H1 (cell line): ENCODE results near the gene SEMA3G. TPM values are rescaled to one million over a fixed set of nuclear protein-coding genes. Genes with fewer than 3 reads are reported as not detected.

ENCODE experiments used
- CTCF ChIA-PET: fragments of 300-600 bp; sonication (Branson Sonifier 250); formaldehyde crosslinking; loops from one replicate; lab custom pipeline; 2021; ENCODE audit not compliant: partially characterized antibody; lab: Charles Lee
- POLR2A ChIA-PET: fragments of 300-600 bp; sonication (Branson Sonifier 250); formaldehyde crosslinking; loops from one replicate; lab custom pipeline; 2021; ENCODE audit warnings: inconsistent platforms; ENCODE audit not compliant: partially characterized antibody; lab: Charles Lee
- DNase-seq, 2 experiments: peaks; one replicate each; pipeline versions ENCODE4 v3.0.0 to v3.0.0-alpha.2; 2010 to 2022; ENCODE audit warnings: low spot score in 2 of 2, low read depth in 1 of 2, mixed read lengths in 1 of 2
- FAIRE-seq: peaks from 2 replicates; lab custom pipeline; 2011; peaks lifted over from hg19 to GRCh38; lab: Jason Lieb, UNC
- H2AFZ ChIP-seq: 2 replicates; pipeline ENCODE4 v1.8.1; 2012; ENCODE audit warnings: low read length, inconsistent platforms
- H2AK5ac ChIP-seq: 2 replicates; pipeline ENCODE4 v1.6.1; 2013; ENCODE audit warnings: low read depth, low read length
- H2BK120ac ChIP-seq: replicated peaks from 2 replicates; pipeline ENCODE3; 2013; ENCODE audit warnings: low read depth, low read length, inconsistent platforms
- H2BK12ac ChIP-seq: 2 replicates; pipeline ENCODE4 v1.6.1; 2013; ENCODE audit warnings: low read depth, low read length
- H2BK15ac ChIP-seq: 2 replicates; pipeline ENCODE4 v1.6.1; 2013; ENCODE audit warnings: low read length
- H2BK20ac ChIP-seq: 2 replicates; pipeline ENCODE4 v1.6.1; 2013; ENCODE audit warnings: low read length
- H2BK5ac ChIP-seq: 2 replicates; pipeline ENCODE4 v1.6.1; 2013; ENCODE audit warnings: low read depth, low read length
- H3K14ac ChIP-seq: 2 replicates; pipeline ENCODE4 v1.6.1; 2013; ENCODE audit warnings: inconsistent platforms; ENCODE audit not compliant: insufficient read length
- H3K18ac ChIP-seq: 2 replicates; pipeline ENCODE4 v1.6.1; 2013; ENCODE audit warnings: low read length; ENCODE audit errors: extremely low read depth
- H3K23ac ChIP-seq: 2 replicates; pipeline ENCODE4 v1.6.1; 2013; ENCODE audit warnings: inconsistent platforms; ENCODE audit not compliant: insufficient read length
- H3K23me2 ChIP-seq: 2 replicates; pipeline ENCODE4 v1.6.1; 2013; ENCODE audit warnings: low read depth, low read length
- H3K27ac ChIP-seq: 2 replicates; pipeline ENCODE4 v1.6.1; 2011; ENCODE audit warnings: low read depth, low read length, inconsistent platforms
- H3K27me3 ChIP-seq, 4 experiments: replicated peaks in 1 of 4; 1 replicate in 1 of 4; 2 replicates in 3 of 4; pipeline versions ENCODE4 v1.6.1 to v1.8.1; 2011 to 2013; ENCODE audit warnings: low read length in 3 of 4, mild to moderate bottlenecking in 3 of 4, inconsistent platforms in 2 of 4, mixed read lengths in 2 of 4, moderate library complexity in 1 of 4; ENCODE audit not compliant: control insufficient read depth in 3 of 4, insufficient read depth in 3 of 4; ENCODE audit errors: extremely low read depth in 1 of 4
- H3K36me3 ChIP-seq, 4 experiments: 2 replicates each; pipeline versions ENCODE4 v1.6.1 to v1.8.1; 2011 to 2013; ENCODE audit warnings: mild to moderate bottlenecking in 4 of 4, low read length in 3 of 4, moderate library complexity in 2 of 4, control low read depth in 1 of 4, inconsistent platforms in 1 of 4; ENCODE audit not compliant: insufficient read depth in 4 of 4, control insufficient read depth in 2 of 4
- H3K4ac ChIP-seq: replicated peaks from 2 replicates; pipeline ENCODE3; 2013; ENCODE audit warnings: low read length, low read depth, mixed read lengths, inconsistent platforms; ENCODE audit not compliant: insufficient read length
- H3K4me1 ChIP-seq, 4 experiments: replicated peaks in 1 of 4; 1 replicate in 1 of 4; 2 replicates in 3 of 4; pipeline versions ENCODE4 v1.6.1 to v1.8.1; 2011 to 2013; ENCODE audit warnings: low read length in 3 of 4, inconsistent platforms in 2 of 4, mixed read lengths in 1 of 4; ENCODE audit not compliant: insufficient read depth in 4 of 4, control insufficient read depth in 3 of 4
- H3K4me2 ChIP-seq, 2 experiments: 2 replicates each; pipeline versions ENCODE4 v1.6.1 to v1.8.1; 2011 to 2013; ENCODE audit warnings: low read depth in 2 of 2, low read length in 2 of 2, control low read depth in 1 of 2, inconsistent platforms in 1 of 2, mild to moderate bottlenecking in 1 of 2; ENCODE audit not compliant: insufficient read depth in 1 of 2
- H3K4me3 ChIP-seq, 4 experiments: fragments of 200-600, 300-600 bp in 1 of 4; sonication (generic), shearing (Covaris generic), sonication (Bioruptor Twin) in 1 of 4; 2 replicates each; pipeline versions ENCODE4 v1.5.1 to v1.8.1; 2011 to 2016; ENCODE audit warnings: low read length in 4 of 4, low read depth in 3 of 4, control low read depth in 2 of 4, inconsistent platforms in 2 of 4, mild to moderate bottlenecking in 2 of 4, mixed read lengths in 1 of 4, moderate library complexity in 1 of 4; ENCODE audit not compliant: insufficient read depth in 2 of 4; ENCODE audit errors: extremely low read depth in 1 of 4
- H3K56ac ChIP-seq: replicated peaks from 2 replicates; pipeline ENCODE3; 2013; ENCODE audit warnings: low read depth, mild to moderate bottlenecking, mixed read lengths, low read length, inconsistent platforms; ENCODE audit not compliant: insufficient read length
- H3K79me1 ChIP-seq: 2 replicates; pipeline ENCODE4 v1.6.1; 2013; ENCODE audit warnings: low read depth, low read length, control low read depth
- H3K79me2 ChIP-seq, 2 experiments: 2 replicates each; pipeline versions ENCODE4 v1.6.1 to v1.8.1; 2012 to 2013; ENCODE audit warnings: low read length in 2 of 2, mild to moderate bottlenecking in 2 of 2, inconsistent platforms in 1 of 2; ENCODE audit not compliant: insufficient read depth in 2 of 2, control insufficient read depth in 1 of 2
- H3K9ac ChIP-seq, 4 experiments: replicated peaks in 1 of 4; 1 replicate in 1 of 4; 2 replicates in 3 of 4; pipeline versions ENCODE4 v1.6.1 to v1.8.1; 2011 to 2013; ENCODE audit warnings: low read depth in 3 of 4, low read length in 3 of 4, control low read depth in 2 of 4, mild to moderate bottlenecking in 2 of 4, moderate library complexity in 2 of 4, inconsistent platforms in 1 of 4; ENCODE audit errors: extremely low read depth in 1 of 4
- H3K9me3 ChIP-seq, 2 experiments: 2 replicates each; pipeline versions ENCODE4 v1.6.1 to v1.8.1; 2012 to 2013; ENCODE audit warnings: mild to moderate bottlenecking in 2 of 2, moderate library complexity in 2 of 2, control low read depth in 1 of 2, inconsistent platforms in 1 of 2, low read depth in 1 of 2, low read length in 1 of 2, mixed read lengths in 1 of 2; ENCODE audit not compliant: insufficient read depth in 2 of 2
- H4K20me1 ChIP-seq, 2 experiments: replicated peaks in 1 of 2; 2 replicates each; pipeline versions ENCODE3 to v1.8.1; 2011 to 2013; ENCODE audit warnings: inconsistent platforms in 2 of 2, low read length in 2 of 2, mild to moderate bottlenecking in 1 of 2; ENCODE audit not compliant: insufficient read depth in 2 of 2, control insufficient read depth in 1 of 2
- H4K5ac ChIP-seq: 2 replicates; pipeline ENCODE4 v1.6.1; 2013; ENCODE audit warnings: low read length, low read depth, mixed read lengths, inconsistent platforms; ENCODE audit not compliant: insufficient read length
- H4K8ac ChIP-seq: 2 replicates; pipeline ENCODE4 v1.8.0; 2013; ENCODE audit warnings: mild to moderate bottlenecking, moderate library complexity, low read length, inconsistent platforms; ENCODE audit not compliant: insufficient read depth; ENCODE audit errors: extremely low read depth
- H4K91ac ChIP-seq: replicated peaks from 2 replicates; pipeline ENCODE3; 2013; ENCODE audit warnings: low read length, mixed read lengths, inconsistent platforms; ENCODE audit not compliant: insufficient read length
- BRCA1 ChIP-seq: IDR thresholded peaks from 2 replicates; pipeline ENCODE4 v1.6.1; 2012; ENCODE audit warnings: low read depth, low read length, improper control_type of control experiment
- EGR1 ChIP-seq: IDR thresholded peaks from 2 replicates; pipeline ENCODE4 v1.6.1; 2011; ENCODE audit warnings: low read depth, low read length, borderline replicate concordance
- EP300 ChIP-seq, 2 experiments: IDR thresholded peaks; 1 replicate in 1 of 2; 2 replicates in 1 of 2; pipeline ENCODE4 v1.6.1; 2011 to 2012; ENCODE audit warnings: low read depth in 2 of 2, low read length in 2 of 2, mild to moderate bottlenecking in 2 of 2, borderline replicate concordance in 1 of 2, inconsistent platforms in 1 of 2, moderate library complexity in 1 of 2
- EZH2 ChIP-seq: fragments of 200-600 bp; sonication (generic); IDR thresholded peaks from 2 replicates; pipeline ENCODE4 v1.7.1; 2012; ENCODE audit warnings: low read depth, mild to moderate bottlenecking, moderate library complexity, low read length, inconsistent platforms; ENCODE audit not compliant: severe bottlenecking
- GABPA ChIP-seq: IDR thresholded peaks from 2 replicates; pipeline ENCODE4 v1.6.1; 2011; ENCODE audit warnings: mild to moderate bottlenecking, low read length, moderate library complexity, borderline replicate concordance; ENCODE audit not compliant: insufficient read depth
- GTF2F1 ChIP-seq: IDR thresholded peaks from 2 replicates; pipeline ENCODE4 v1.6.1; 2012; ENCODE audit warnings: low read depth, low read length, improper control_type of control experiment, borderline replicate concordance
- HDAC2 ChIP-seq, 2 experiments: fragments of 300-600 bp in 1 of 2; sonication (generic) in 1 of 2; IDR thresholded peaks; 2 replicates each; pipeline ENCODE4 v1.6.1; 2011 to 2012; ENCODE audit warnings: low read depth in 2 of 2, low read length in 2 of 2, mild to moderate bottlenecking in 2 of 2, moderate library complexity in 2 of 2, borderline replicate concordance in 1 of 2, inconsistent platforms in 1 of 2
- SP1 ChIP-seq: IDR thresholded peaks from 2 replicates; pipeline ENCODE4 v1.6.1; 2011; ENCODE audit warnings: low read depth, low read length
- SP4 ChIP-seq: IDR thresholded peaks from 2 replicates; pipeline ENCODE4 v1.6.1; 2012; ENCODE audit warnings: low read length, inconsistent platforms
- TAF1 ChIP-seq: IDR thresholded peaks from 2 replicates; pipeline ENCODE4 v1.6.1; 2011; ENCODE audit warnings: mild to moderate bottlenecking, low read depth, low read length
- TAF7 ChIP-seq: optimal IDR thresholded peaks from 2 replicates; pipeline ENCODE3; 2011; ENCODE audit warnings: low read depth, mild to moderate bottlenecking, inconsistent platforms, low read length, moderate library complexity, borderline replicate concordance
- YY1 ChIP-seq: IDR thresholded peaks from 2 replicates; pipeline ENCODE4 v1.6.1; 2011; ENCODE audit warnings: low read depth, mild to moderate bottlenecking, low read length
- WGBS, 2 experiments: shearing (Covaris generic) in 1 of 2; methylation state at CpG; one replicate each; pipeline versions ENCODE4 v1.1.6 to v1.1.7; 2013 to 2015; ENCODE audit warnings: low lambda C conversion rate in 2 of 2, mixed read lengths in 2 of 2, inconsistent platforms in 1 of 2, low coverage in 1 of 2, missing lambda C conversion rate in 1 of 2; ENCODE audit not compliant: insufficient replicate concordance in 2 of 2, insufficient coverage in 1 of 2, insufficient read length in 1 of 2; ENCODE audit errors: extremely low coverage in 1 of 2, missing lambda C conversion rate in 1 of 2; 5-methylcytosine and 5-hydroxymethylcytosine counted together
- polyA plus RNA-seq, 7 experiments: library from polyadenylated mRNA; depleted of rRNA in 3 of 7; stranded (reverse) in 5 of 7; unstranded in 2 of 7; fragments of >200 nt in 5 of 7; fragments of 200-250 nt in 2 of 7; gene quantifications; 1 replicate in 5 of 7; 2 replicates in 1 of 7; 4 replicates in 1 of 7; pipeline versions ENCODE4 v1.2.1 to v1.2.3, GENCODE V29; 2011 to 2013; ENCODE audit warnings: missing spikeins in 2 of 7, mixed read lengths in 2 of 7
- total RNA-seq: library from RNA; stranded (reverse); fragmentation: NEBNext Ultra II Directional; extraction: Animal tissue kit (Norgen Biotek cat#: 25700); gene quantifications from 2 replicates; pipeline ENCODE4 v1.2.1, GENCODE V29; 2021

Gene SEMA3G
- total and polyA plus RNA-seq, 2 of the 8 experiments (the other 6 are each of a cell fraction or from before 2014, with no cell fraction given): 0.95 to 1.5 TPM

- Histone ChIP-seq H3K14ac (no peak overlapping the region), H2BK20ac (no peak overlapping the region), H3K56ac (no peak overlapping the region), H2BK5ac (peak overlapping the region; percentile 75; the same call in 1 of the 2 replicates), H4K91ac (no peak overlapping the region), H4K5ac (no peak overlapping the region), H3K9ac (no peak overlapping the region), H4K8ac (peak overlapping the region; percentile 57; the same call in 1 of the 2 replicates), H3K27me3 (no peaks in the 10 kb centered on the region), H3K27ac (no peak overlapping the region), H3K23me2 (no peaks in the 10 kb centered on the region), H3K36me3 (no peaks in the 10 kb centered on the region), H3K79me1 (no peaks in the 10 kb centered on the region), H2BK120ac (no peak overlapping the region), H3K79me2 (no peaks in the 10 kb centered on the region), H2AFZ (no peak overlapping the region), H3K18ac (no peak overlapping the region), H2BK12ac (no peak overlapping the region), H3K9me3 (no peaks in the 10 kb centered on the region), H2BK15ac (no peak overlapping the region), H4K20me1 (no peaks in the 10 kb centered on the region), H3K4me3 (no peak overlapping the region), H2AK5ac (no peak overlapping the region; the same call in 1 of the 2 replicates), H3K4ac (no peak overlapping the region), H3K4me2 (no peak overlapping the region), H3K23ac (no peak overlapping the region), H3K4me1 (peaks cover 0 to 2% (median 0%) of the 10 kb centered on the region in 4 experiments; a peak in 1 of 7 replicates)
- WGBS, 2 experiments: 93% methylated on average over 31 of the region's 32 CpGs; no CpG with 5 or more reads in 1 of the 2 experiments
- ChIA-PET POLR2A (interaction anchor here (10.5 kb wide), 1 partner anchor 11 kb away, joined by 112 read pairs; the partner anchor contains the start of gene SEMA3G), CTCF (interaction anchor here (0.8 to 1.7 kb wide), 4 partner anchors 8 to 44 kb away, joined by 3 to 8 read pairs (median 4); no protein-coding TSS in a partner anchor)
- no peak for DNase-seq
- no peak for FAIRE-seq
- TF ChIP-seq SP1 (no peak), TAF1 (no peak), HDAC2 (IDR thresholded peaks at IDR 0.05; ENCODE audit: borderline replicate concordance in 1 of 2, low read depth in 2 of 2, low read length in 2 of 2) (no peak), GTF2F1 (no peak), EGR1 (no peak), YY1 (no peak), TAF7 (no peak), BRCA1 (no peak), GABPA (no peak), EZH2 (no peak), SP4 (no peak), EP300 (IDR thresholded peaks at IDR 0.05; ENCODE audit: borderline replicate concordance in 1 of 2, low read depth in 2 of 2, low read length in 2 of 2) (no peak)
These were observed 9.4 kb downstream of the SEMA3G start for GRCh38 chr3:52435246-52436101.
